Suppressor macrophage treated with lipopolysaccharide for 4 hours (primary cell): Measurements from ENCODE around the gene ATP11A.
"Not testable (repeated sequence)": the region's sequence is repeated elsewhere in the genome, so short reads cannot be mapped to it uniquely, and the experiment has no call there.

ENCODE experiments used
- DNase-seq: peaks from one replicate; pipeline ENCODE4 v3.0.0-alpha.2; 2020

The ATP11A gene

DNA sequence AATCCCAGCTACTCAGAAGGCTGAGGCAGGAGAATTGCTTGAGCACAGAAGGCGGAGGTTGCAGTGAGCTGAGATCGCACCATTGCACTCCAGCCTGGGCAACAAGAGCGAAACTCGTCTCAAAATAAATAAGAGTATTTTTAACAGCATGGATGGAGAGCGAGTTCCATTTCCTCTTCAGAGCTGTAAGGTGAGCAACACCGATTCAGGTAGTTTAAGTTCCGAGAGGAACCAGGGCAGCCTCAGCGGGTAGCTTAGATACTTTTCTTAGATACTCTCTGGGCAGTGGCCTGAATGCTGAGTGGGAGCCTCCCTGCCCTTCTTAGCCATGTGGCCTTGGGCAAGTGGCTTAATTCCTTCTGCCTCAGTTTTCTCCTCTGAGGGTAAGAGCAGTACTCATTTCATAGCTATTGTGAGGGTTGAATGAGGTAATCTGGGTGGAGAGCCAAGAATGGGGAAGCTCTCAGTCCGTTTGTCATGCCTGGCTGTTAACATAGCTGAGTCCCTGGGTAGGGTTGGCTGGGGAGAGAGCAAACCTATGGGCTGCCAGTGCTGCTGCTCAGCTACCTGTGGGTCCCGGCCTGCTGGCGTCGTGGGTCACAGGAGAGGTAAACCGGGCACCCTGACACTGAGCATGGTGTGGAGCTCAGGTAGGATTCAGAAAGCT is 4.1 kb downstream of the ATP11A start:
- peak; percentile 74 for DNase-seq

DNA sequence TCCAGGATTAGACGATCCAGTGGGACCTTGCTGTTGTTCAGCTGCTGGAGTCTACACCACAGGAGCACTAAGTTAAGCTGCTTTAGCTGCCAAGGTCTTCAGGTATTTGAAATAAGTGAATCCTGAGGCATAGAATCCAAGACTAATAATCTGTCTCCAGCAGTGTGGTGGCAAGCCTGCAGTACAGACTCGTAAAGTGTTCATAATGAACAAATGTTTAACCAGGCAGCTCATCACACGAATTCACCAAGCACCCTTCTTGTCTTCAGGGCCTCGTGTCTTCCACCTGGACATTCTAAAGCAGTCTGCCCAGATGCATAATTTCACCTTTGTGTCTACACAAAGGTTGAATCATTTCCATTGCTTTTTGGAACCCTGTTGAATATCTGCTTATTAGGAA is 5.3 kb downstream of the ATP11A start:
- DNase-seq: no peak

DNA sequence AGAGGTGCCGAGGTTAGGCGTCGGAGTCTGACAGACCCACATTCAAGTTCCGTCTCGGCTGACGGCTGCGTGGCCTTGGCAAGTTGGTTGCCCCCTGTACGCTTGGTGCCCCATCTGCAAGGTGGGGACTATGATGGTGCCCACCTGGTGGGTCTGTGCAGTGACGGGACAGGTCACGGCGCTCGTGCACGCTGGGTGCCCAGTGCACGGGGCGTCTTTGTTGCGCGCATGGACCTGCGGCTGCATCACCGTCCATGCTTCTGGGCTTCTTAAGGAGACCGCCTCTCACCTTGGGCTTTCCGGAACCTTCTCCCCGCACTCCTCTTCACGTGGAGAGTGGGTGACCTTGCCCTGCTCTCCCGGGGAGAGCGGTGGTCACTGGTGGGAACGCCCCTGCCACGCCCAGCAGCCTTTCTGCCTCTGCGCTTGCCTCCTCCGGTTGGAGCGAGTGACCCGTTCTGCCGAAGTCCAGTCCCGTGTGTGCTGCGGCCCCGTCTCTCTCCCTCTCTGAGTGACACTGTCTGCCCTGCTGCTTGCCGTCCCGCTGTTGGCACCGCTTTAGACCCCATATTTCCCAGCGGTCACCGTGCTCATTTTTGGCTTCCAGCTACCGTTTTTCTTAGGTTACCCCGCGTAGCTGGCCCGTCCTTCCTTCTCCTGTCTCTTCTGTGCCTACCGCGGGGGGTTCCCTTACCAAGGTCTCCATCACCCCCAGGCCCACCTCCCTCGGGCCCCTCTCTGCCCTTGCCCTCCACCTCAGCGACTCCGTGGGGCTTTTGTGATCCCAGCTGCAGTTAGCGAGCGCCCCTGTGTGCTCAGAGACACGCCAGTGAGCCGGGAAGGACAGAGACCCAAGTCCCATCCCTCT is 6.4 kb downstream of the ATP11A start:
- no peak for DNase-seq

DNA sequence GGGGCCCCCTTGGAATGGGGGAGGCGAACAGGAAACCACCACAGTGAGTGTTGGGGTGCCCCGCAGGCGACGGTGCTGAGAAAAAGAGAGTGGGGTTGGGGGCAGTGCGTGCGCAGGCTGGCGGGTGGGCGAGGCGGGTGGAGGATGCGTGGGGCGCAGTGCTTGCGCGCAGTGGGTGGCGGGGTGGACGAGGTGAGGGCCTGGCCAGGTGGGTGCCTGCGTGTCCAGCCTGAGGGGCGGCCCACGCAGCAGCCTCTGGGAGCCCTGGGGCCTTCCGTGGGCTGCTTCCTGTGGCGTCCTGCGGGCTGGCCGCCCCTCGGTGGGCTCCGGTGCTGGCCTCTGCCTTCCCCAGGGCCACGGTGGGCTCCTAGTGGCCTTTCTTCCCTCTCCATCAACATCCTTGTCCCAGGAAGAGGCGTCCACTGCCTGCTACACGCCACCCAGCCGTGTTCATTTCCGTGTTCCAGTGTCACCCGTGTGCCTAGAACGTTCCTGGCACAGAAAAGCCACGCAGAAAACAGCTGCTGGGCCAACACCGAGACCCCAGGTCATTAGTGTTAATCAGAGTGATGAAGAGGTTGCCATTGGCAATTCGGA is 7.1 kb downstream of the ATP11A start:
- DNase-seq: no peak

DNA sequence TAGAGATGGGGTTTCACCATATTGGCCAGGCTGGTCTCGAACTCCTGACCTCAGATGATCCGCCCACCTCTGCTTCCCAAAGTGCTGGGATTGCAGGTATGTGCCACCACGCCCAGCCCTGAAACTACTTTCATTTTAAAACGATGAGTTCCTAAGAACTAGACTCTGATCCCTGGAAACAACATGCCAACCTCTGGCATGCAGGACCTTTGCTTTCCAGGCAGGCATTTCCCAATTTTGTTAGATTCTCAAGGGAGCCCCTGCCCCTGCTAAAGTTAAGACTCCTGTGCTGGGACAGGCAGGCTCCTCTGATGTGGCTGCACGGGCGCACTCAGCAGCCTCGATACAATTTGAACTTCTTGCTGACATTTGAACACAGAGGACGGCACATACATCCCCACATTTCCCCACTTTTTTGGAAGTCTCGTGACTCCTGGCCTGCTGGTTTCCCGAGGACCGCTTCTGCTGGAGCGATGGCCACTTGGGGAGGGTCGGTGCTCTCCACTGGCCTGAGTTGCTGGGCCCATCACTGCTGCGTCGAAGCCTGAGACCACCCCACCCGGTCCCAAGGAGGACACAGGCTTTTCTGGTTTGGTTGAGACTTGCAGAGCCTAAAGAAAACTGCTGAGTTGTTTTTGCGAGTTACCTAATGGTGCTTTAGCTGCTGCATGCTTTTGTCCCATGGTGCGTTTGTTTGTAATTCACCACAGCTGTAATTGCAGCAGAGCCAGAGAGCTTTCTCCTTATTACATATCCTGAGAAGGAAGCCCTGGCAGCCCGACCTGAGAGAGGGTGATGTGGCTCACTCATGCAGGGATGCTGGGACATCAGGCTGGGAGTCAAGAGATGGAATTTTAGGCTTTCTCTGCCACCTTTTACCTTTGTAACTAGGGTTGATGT is 8.2 kb downstream of the ATP11A start:
- DNase-seq: no peak

DNA sequence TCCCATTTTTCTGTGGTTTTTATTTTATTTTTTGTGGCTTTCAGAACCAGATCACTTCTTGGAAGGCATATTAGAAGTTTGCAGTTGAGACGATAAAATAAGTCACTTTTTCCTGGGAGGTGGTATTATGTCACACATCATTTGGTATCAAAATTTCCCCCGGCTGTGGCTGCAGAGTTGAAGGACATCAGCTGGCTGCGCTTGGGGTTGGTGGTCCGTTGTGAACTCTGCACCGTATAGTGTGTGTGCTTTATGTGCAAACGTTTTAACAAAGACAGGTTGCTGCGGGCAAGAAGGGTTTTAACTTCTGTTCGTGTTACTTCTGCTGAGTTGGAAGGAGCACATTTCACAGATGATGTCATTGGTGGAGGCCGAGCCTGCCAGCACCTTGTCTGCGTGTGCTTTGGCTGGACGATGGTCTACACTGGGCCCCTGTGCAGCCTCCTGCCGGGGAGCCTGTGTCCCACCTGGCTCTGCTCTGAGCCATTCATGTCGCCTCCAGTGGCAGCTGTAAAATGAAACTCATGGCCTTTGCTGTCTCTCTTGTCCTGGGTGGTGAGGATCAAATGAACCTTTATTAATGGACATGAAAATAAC is 9.6 kb downstream of the ATP11A start:
- DNase-seq: no peak

DNA sequence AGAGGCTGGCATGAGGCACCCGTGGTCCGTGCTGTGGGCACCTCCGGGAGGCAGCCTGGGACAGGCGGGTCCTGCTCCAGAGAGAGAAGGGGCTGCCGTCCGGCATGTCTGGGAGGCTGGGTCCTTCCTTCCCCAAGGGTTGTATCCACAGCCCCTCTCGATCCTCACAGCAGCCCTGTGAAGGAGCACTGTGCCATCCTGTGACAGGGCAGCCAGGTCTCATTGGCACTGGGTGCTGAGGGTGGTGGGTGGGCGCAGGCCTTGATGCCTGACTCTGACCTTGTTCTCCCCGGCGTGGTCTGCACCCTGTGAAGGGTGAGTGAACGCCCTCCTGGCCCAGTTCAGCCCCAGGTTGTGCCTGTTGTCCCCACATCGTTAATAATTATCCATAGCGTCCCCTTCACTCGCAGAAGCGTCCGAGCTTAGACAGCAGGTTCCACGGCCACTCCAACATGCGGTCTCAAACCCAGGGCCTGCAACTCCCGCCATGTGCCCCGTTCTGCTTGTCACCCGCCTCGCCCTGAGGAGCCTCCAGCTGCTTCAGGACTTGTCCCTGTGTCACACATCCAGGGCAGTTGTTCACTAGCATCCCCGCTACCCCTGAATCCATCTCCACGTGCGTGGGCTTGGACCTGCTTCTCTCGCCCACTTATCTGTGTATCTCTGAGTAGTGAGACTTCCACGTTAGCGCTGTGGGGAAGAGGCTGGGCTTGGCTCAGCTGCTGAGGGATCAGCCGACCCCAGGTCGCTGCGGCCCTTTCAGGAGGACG is 10.6 kb downstream of the ATP11A start:
- no peak for DNase-seq

DNA sequence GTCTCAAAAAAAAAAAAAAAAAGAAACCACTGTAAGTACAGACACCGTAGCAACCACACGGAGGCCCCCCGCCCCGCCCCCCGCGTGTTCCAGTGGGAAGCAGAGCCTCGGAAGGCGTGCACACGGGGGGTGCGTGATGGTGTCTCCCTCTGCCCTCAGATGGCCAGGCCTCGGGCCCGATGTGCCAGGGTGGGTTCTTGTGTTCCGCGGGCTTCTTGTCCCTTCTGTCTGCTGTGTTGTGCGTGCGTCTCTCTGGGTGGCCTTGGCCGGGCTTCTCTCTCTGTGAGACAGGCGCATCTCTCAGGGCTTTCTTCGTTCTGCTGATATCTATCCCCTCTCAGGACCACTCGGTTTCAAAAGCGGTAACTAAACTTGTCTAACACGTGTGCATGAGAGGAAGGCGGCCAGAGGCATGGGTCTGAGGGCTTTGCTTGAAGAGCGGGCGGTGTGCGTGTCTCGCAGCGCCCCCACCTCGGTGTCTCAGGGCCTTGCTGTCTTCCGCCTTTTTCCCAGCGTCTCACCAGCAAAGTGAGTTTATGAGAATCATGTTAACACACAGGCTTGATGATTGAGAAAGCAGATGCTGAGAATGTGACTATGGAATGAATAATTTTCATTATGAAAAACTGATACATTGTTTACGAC is 12.6 kb downstream of the ATP11A start:
- no peak for DNase-seq

DNA sequence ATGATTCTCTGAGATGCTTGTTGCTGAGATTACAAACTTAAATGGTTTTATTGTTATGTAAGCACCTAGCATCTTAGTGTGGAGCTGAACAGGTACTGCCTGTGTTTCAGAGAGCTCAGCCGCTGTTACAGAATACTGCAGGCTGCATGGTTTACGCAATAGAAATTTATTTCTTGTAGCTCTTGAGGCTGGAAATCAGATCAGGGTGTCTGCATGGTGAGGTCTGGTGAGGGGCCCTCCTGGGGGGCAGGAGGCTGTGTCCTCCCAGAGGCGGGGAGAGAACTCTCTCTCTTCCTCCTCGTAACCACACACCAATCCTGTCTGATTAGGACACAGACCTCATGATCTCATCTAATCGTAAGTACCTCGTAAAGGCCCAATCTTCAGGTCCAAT is 13.1 kb downstream of the ATP11A start:
- no peak for DNase-seq

DNA sequence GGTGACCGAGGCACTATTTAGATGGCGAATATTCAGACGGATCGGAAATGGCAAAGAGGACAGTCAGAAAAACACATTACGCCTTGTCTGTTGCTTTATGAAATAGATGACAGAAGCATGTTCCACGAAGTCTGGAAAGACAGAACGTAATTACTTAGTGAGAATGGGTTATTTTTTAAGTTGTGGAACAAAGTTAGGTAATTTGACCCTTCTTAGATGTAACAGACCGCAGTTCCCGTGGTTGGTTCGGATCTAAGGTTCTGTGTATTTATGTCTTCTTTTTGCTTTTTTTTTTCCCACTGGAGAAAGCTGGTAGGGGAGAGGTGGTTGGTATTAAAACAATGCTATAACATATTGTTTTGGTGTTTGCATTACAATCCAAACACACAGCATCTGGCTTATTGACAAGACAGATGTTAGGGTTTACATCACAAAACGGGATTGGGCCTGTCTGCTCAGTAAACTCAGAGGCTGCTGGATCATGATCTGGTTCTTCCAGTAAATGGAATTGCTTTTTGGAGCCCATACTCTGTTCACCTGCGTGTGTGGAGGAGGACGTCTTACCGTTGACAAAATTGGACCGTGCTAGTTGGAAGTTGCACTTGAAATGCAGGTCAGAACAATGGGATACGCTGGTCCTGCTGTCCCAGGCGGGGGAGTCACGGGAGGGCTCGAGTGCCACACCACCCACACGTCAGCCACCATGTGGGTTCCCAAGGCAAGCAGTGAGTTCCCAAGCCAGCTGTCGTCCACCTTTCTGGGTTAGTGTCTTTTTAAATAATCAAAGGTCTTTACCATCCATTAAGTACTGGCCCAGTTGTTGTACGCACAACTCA is 13.8 kb downstream of the ATP11A start:
- no peak for DNase-seq

DNA sequence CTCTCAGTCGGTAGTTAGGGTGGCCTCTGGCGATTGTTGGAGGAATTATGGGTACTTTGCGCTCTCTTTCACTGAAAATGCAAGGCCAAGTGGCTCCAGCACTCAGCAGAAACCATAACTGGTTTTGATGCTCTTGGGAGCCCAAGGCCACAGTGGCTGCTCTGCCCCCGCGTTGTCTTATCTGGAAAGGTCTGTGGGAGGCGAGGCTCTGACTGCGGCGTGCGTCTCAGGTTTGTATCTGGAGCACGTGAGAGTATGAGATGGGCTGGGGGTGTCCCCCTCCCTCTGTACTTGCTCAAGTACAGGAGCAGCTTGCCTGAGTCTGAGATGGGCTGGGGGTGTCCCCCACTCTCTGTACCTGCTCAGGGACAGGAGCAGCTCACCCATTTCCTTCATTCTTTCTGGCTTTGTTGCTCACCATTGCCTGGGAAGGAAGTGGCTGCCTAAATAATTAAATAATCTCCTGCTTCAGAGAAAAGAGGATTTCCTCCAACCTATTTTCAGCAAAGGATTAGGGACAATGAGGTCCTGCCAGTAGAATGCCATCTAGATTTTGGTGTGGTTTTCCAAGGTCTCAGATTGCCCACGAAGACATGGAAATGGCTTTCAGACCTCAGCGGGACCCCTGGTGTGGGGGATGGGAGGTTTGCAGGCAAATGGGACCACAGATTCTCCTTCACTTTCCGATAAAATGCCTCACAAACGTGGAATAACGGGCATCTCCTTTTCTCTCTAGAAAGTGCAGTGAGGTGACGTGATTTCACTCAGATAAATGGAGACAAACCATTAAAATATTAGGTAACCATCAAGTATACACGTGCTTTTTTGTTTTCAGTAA is 14.7 kb downstream of the ATP11A start:
- DNase-seq: no peak

DNA sequence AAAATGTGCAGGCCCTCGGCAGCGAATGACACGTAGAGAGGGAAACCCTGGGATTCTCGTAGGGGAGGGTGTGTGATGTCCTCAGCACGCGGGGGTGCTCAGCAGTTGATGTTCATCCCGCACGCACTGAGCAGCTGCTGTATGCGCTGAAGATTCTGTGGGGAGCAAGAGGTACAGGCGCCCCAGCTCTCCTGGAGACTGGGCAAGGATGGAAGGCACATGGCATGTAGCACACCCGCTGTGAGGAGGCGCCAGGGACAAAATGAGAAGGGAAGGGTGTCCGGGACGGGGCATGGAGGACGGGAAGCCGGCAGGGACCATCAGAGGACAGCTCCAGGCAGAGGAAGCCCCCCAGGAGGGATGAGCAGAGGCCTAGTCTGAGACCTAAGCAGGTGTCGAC is 15.4 kb downstream of the ATP11A start:
- no peak for DNase-seq

DNA sequence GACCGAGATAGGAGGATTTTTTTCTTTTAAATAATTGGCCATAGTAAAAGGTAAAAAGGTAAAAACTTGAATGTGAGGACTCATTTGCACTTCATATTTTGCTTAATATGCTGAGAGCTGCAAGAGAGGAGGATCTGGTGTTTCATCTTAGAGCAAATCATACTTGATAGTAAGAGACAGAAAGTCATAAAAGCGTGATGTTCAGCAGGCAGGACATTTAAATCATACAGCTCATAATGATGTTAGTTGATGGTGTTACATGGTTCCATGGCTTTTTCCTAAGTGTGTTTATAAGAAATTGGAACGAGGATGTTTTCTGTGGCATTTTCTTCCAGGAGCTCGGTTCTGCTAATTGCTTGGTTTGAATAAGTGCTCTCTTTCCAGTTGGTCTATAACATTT is 16.3 kb downstream of the ATP11A start:
- no peak for DNase-seq

DNA sequence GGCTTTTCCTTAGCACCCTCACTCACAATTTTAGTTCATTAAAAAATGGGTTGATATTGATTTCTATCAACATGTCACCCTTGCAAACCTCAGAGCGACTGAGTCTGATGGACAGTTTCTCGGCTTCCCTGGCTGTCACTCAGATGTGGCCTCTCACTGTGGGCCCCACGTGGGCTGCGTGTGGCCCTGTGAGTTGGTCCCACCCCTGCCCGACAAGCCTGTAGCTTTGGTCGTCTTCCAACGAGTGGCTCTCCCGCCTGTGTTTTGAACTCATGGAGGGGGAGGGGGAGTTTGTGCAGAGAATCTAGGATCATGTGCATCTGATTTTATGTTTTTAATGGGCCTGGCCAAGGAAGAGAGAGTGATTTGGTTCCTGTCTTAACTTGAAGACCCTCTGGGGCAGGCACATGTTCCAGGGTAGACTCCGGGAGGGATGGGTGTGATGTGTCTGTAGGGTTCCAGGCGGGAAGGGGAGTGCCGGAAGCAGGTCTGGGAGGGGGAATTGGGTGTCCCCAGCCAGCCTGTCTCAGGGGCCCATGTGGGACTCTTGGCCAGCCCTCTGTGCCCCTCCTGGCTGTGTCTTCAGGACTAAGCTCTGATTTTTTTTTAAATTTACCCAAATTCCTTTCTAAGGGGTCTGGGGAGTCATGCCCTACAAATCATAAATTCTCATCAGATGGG is 18.9 kb downstream of the ATP11A start:
- DNase-seq: no peak

DNA sequence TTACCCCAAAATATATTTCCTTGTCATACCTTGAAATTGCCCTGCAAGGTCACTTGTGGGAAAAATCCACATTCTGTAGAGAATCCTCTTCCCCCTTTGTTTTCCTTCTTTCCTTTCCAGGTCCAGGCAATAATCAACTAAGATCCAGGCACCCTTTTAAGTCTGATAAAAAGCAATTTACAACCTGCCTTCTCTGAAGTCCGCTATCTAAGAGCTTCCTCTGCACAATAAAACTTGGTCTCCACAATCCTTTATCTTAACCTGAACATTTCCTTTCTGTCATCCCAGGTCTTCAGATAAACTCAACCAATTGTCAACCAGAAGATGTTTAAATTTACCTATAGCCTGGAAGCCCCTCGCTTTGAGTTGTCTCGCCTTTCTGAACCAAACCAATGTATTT is 19.5 kb downstream of the ATP11A start:
- not testable (repeated sequence) for DNase-seq

DNA sequence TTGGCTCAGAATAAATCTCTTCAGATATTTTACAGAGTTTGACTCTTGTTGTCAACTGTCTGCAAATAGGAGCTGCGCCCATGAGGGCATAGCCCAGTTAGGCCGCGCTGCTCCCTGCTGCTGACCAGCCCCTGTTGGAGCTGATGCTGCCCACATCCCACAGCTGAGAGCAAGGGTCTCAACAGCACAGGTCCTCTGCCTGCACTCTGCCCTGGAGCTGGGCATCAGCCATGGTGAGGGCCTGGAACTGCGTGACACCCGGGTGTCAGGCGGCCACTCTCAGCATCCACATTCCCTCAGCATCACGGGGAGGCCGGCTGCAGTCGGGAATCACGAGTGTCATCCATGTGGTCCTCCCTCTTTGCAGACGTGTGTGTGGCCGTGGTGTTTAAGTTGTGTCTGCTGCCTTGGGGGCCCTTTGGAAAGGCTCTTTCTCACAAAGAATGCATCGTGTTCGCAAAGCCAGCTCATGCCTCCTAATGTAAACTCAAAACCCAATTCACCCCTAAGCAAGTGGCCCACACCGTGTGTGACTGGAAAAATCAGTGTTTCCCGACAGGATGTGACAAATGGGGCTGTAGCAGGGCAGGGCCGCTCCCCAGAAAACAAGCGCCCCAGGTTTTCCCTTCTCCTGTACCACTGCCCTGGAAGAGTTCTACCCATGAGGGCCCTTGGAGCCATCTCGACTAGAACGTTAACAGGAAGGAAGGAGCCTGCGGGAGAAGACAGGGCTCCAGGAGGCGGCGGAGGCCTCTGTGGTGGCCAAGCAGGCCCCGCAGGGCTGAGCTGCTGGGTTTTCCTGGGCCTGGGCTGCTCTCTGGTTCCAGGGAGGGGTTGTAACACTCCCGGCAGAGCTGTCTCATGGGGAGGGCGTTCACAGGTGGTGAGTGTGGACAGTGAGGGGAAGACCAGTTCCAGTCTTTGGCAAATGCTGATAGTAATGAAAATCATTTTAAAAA is 20.3 kb downstream of the ATP11A start:
- no peak for DNase-seq

DNA sequence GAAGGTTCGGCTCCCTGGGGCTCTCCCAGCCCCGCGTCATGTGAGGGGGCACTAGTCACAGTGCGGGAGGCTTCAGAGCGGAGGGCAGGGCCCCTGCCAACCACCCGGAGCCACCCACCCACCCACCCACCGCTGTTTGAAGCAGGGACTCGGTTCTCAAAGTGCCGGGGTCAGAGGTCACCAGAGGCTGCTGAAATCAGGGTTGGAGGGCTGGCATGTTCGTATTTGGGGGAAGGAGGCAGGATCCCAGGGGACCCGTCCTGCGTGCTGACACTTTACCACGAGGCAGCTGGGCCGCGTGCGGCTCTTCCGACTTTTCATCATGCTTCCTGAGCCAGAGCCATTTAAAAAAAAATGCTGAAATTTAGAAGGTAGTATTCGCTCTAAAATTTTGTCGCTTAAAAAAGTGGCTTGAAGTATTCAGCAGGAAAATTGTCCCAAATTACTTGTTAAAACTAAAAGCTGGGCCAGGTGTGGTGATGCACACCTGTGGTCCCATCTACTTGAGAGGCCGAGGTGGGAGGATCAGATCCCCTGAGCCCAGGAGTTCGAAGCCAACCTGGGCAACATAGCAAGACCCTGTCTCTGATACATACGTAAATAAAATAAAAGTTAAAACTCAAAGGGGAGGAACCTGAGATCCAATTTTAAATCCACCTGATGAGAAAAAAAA is 21.2 kb downstream of the ATP11A start:
- DNase-seq: no peak
